RCC 7860 (cell line): ENCODE results near the gene ZFP92.

Source experiments
- DNase-seq: peaks from one replicate; pipeline ENCODE4 v3.0.0-alpha.2; 2015; ENCODE audit warnings: low spot score
- FAIRE-seq: peaks from 2 replicates; lab custom pipeline; 2012; peaks lifted over from hg19 to GRCh38; lab: Jason Lieb, UNC

The ZFP92 gene

DNA sequence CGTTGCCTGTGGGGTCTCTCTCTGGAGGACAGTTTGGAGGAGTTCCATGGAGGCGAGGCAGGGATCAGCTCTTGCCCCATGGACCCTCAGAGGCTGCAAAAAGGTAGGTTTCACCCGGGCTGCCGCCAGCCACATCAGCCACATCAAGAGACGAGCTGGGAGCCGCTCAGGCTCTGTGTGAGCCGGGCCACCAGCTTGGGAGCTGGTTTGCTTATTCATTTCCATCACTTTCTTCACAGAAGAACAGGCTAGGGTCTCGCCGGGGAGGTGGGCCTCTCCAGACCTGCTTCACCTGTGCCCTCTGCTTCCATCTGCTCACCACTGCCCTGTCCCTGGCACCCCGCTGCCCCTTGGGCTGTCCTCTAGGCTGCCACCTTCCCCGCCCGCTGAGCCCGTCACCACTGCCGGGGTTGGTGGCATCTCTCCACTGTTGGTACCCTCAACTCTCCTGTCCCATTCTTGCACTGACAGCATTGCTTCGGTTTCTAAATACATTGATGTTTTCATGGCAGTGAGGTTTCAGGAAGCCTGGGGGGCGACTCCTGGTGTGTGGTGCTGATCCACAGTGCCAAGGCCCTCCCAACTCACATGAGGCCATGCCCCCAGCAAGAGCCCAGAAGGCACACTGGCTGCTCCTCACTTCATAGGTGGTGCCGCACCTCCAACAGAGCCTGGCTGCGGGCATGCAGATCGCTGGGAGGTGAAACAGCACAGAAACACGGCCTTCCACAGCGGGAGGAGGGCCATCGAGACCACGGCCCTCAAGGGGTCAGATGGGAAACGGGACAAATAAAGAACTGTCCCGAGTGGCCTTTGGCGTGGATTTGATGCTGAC, 39.1 kb downstream of the ZFP92 start:
- DNase-seq, result no peak
- FAIRE-seq, result no peak

GRCh38 chrX:153450949-153451277, 39.6 kb downstream of the ZFP92 start:
- no peak for DNase-seq
- no peak for FAIRE-seq

- DNase-seq (no peak), FAIRE-seq (no peak)
Measured at GRCh38 chrX:153454901-153455550, 43.8 kb downstream of the ZFP92 start.

- no peak for FAIRE-seq
- DNase-seq, result no peak
Measured at GRCh38 chrX:153455571-153455970, 44.3 kb downstream of the ZFP92 start.

DNA sequence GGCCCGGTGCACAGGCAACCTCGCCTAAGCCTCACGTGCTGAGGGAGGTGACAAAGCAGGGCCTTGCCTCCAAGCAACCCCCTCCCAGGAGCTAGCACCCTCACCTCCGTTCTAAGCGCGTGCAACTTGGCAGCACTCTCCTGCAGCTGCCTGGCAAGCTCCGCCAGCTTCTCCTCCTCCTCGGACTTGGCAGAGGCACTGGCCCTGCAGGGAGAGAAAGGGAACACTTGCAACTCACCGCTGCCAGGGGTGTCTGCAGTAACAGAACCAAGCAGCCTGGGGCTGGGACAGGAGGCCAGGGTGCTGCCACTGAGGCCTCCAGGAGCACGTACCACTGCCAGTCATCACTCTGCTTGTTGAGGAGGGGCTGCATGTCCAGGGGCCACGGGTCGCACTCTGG, 44.9 kb downstream of the ZFP92 start:
- FAIRE-seq (no peak), DNase-seq (no peak)

- no peak for DNase-seq
- FAIRE-seq, result no peak
Measured at GRCh38 chrX:153456704-153457103, 45.4 kb downstream of the ZFP92 start.

GRCh38 chrX:153457136-153457825, 46.0 kb downstream of the ZFP92 start:
- no peak for DNase-seq

GRCh38 chrX:153457827-153458466, 46.7 kb downstream of the ZFP92 start:
- no peak for FAIRE-seq

More at GRCh38 chrX:153457136-153457825, 46.0 kb downstream of the ZFP92 start:
- FAIRE-seq, result no peak

GRCh38 chrX:153458476-153458875, 47.2 kb downstream of the ZFP92 start:
- DNase-seq (no peak), FAIRE-seq (no peak)

More at GRCh38 chrX:153457827-153458466, 46.7 kb downstream of the ZFP92 start:
- DNase-seq, result no peak

GRCh38 chrX:153459986-153460385, 48.7 kb downstream of the ZFP92 start:
- FAIRE-seq, result no peak
- DNase-seq, result no peak

GRCh38 chrX:153460826-153461225, 49.6 kb downstream of the ZFP92 start:
- no peak for FAIRE-seq
- DNase-seq, result peak; percentile 8
